HG03378 (cell line): ENCODE results near the gene SEC14L1.

Experiments
- ATAC-seq: cut with Tn5 transposase; IDR thresholded peaks from one replicate; pipeline ENCODE4 v1.9.1; 2021; ENCODE audit warnings: mild to moderate bottlenecking, moderate library complexity; ENCODE audit not compliant: unreplicated experiment

The SEC14L1 gene

GRCh38 chr17:77211681-77212080, 70.9 kb downstream of the SEC14L1 start:
- ATAC-seq = no peak

DNA sequence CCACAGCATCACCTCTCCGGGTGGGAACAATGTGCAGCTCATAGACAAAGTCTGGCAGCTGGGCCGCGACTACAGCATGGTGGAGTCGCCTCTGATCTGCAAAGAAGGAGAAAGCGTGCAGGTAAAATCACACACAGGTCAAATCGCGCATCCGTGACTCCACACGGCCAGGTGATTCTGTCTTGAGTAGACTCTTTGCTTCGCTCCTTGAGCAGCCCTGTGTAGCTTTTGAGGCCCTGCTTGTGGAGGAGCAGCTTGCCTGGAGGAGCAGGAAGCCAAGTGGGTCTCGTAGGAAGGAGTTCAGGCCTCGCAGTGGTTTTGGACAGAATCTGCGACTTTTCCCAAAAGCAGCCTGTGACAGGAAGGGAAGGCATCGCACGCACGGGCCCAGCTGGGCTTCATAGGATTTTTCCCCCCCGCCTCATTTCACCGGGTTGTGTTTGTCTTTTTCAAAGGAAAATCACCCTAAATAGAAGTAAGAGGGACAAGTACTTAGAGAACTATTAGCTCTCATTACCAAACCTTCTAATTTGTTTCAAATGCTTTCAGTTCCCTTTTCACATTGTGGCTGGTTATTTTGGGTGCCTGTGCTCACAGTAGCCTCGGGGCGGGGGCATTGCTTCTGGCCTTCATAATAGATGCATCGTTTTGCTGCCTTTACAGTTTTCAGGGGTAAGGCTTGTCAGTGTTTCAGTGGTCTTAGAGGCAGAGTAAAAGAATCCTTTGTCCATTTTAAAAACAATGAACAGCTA, 71.5 kb downstream of the SEC14L1 start:
- ATAC-seq = no peak

DNA sequence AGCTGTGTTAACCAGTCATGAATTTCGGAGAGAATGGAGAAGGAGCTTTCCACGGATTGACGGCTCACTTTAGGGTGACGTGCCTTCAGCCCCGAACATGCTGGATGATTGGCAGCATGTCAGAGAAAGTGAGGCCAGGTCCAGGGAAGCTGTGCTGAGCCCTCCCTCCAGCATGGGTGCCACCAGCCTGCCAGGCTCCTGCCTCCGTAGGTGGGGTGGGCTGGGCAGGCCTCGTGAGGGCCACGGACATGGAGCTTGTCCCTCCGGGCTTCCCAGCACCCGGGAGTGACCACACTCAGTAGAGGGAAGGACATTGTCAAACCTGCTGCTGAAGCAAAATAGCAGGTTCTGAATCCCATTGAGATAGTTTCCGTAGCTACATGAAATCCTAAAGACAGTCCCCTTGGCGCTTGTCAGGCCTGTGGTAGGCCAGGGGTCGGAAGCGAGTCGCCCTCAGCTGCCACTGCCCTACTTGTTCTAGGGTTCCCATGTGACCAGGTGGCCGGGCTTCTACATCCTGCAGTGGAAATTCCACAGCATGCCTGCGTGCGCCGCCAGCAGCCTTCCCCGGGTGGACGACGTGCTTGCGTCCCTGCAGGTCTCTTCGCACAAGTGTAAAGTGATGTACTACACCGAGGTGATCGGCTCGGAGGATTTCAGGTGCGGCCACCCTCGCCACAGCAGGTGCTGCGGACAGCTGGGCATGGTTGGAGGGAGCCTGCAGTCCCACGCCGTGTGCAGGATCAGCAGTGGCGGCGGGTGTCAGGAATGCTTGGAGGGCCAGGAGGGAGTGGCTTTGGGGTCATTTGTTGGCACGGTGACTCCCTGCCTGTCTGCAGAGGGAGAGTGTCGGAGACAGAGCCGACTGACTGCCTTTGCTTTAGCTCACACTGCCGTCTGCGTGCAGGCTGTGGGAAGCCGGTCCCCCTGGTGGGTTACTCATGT, 72.3 kb downstream of the SEC14L1 start:
- ATAC-seq = no peak

- ATAC-seq = no peak
These were observed 73.0 kb downstream of the SEC14L1 start for GRCh38 chr17:77213778-77214132.

DNA sequence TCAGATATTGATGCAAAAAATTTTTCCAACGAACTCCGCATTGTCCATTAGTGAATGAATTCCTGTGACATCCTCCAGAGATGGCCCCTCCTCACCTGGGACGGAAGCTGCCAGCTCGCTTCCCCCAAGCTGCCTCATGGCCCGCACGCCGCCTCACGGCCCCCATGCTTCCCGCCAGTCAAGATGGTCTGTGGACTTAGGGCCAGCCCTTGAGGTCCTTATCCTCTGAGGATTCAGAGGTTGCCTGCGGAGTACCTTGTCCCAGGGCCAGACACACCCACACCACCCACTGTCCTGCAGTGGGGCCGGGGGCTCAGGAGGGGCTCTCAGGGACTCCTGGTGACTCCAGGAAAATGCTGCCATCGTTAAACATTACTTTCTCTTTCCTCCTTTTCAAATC, 73.6 kb downstream of the SEC14L1 start:
- ATAC-seq = no peak

GRCh38 chr17:77214743-77215142, 74.0 kb downstream of the SEC14L1 start:
- ATAC-seq = no peak

GRCh38 chr17:77215281-77215680, 74.5 kb downstream of the SEC14L1 start:
- ATAC-seq = no peak

- ATAC-seq = no peak
These were observed 75.7 kb downstream of the SEC14L1 start for GRCh38 chr17:77216486-77216885.

GRCh38 chr17:77217123-77217522, 76.4 kb downstream of the SEC14L1 start:
- ATAC-seq = no peak

DNA sequence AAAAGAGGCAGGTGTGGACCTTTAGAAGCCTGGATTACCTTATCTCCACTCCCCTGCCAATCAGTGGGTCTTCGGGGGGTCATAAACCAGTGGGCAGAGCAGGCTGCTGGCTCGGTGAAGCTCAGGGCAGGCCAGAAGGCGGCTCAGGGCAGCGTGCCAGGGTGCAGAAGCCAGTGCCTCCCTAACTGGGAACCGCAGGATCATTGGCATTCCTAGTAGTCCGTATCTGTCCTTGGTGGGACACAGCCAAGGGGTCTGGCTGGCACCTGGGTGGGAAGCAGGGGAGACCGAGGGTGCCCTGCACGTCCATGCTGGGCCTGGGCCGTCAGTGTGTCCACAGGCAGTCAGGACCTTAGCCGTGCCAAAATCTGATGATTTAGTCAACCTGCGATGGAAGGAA, 76.8 kb downstream of the SEC14L1 start:
- no peak for ATAC-seq

- ATAC-seq = no peak
These were observed 78.1 kb downstream of the SEC14L1 start for GRCh38 chr17:77218902-77219301.

DNA sequence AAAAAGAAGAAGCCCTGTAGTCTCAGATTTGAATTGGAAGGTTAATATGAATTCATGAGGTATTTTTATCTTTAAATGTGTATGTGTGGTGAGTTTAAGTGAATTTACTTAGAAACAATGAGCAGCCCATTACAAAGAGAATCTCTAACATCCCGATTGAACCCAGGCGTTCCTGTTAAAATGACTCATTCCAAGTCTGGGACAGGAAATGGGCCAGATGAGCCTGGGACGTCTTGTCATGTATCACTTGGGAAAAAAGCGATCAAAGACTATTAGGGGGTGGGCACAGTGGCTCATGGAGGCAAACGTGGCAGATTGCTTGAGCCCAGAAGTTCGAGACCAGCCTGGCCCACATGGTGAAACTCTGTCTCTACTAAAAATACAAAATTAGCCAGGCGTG, 81.6 kb downstream of the SEC14L1 start:
- no peak for ATAC-seq

DNA sequence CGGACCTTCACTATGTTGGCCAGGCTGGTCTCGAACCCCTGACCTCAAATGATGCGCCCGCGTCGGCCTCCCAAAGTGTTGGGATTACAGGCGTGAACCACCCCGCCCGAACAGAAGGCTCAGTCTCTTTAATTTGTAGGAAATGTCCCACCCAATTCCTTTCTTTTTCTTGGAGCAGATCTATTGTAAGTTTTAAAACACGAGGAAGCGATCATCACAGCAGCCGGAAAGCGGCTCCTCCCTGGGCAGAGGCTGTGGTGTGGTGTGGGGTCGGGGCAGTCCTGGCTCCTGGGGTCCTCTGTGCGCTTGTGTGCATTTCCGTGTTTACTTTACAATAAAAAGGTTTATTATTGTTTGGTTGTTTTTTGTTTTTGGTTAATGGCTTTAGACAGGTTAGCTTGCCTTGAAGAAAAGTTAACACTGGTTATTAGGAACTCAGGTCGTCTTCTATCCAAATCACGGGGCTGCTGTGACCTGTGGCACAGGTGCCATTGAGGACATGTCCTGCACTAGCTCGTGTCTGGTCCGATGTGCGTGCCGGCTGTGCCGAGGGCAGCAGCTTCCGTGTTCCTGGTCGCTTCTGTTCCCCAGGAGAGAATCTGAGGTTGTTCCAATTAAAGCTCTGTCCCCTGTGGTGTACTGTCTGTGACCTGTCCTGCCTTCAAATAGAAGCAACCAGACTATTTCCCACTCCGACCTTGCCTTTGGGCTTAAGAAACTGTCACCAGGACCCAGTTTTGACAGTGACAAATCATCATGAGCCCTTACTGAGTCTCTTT, 83.1 kb downstream of the SEC14L1 start:
- no peak for ATAC-seq

GRCh38 chr17:77225265-77225664, 84.5 kb downstream of the SEC14L1 start:
- no peak for ATAC-seq

DNA sequence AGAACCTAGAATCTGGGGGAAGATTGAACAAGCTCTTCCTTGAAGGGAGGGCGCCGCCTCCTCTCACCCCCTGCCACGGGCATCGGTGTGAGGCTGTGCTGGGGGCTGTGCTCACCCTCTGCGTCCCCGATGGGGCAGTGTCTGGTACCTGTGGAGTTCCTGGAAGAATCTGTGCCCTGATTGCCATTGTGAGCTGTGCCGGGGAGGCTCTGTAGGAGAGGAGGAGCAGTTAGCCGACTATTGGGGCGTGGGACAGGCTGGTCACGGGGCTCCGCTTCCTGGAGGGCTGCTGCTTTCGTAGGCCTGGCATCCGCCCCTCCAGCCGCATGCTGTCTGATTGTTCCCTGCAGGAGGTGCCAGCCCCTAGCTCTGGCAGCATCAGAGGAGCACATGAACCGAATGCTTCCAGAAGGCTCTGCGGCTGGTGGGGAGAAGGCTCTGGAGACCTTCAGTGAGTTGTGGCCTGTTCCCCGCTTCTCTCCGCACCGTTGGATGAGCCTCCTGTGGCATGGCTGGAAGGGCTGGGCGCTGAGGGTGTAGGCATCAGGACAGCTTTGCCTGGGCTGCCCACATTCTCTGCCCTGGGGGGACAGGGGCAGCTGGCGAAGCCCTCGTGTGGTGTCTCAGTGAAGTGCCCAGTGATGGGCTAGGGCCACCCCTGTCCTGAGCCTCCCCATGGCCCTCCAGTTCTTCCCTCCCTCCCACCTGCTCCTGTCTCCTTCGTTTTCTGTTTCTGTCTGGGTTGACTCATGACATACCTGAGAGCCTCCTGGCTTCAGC, 86.9 kb downstream of the SEC14L1 start:
- ATAC-seq = no peak

DNA sequence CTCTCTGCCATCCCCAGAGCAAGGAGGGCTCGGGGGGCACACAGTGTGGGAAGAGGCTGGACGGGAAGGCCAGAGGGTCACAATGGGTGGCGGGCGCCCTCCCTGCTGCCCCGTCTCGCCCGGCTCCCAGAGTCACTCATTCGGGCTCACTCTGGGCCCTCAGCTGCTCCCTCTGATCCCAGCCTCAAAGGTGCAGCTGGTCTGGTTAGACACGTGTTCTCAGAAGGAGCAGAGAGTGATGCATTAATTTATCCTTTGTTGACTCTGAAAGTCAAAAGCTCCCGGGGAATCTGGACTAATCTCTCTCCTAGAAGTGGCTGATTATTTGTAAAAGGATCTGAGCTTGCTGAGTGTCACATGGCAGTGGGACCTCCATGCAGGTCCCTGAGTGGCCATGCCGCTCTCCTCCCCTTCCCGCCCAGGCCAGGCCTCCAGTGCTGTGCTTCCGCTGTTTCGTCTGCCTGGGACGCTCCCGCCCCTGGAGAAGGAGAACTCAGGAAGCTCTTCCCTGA, 87.5 kb downstream of the SEC14L1 start:
- no peak for ATAC-seq

- ATAC-seq = no peak
These were observed 88.0 kb downstream of the SEC14L1 start for GRCh38 chr17:77228816-77229215.

GRCh38 chr17:77229786-77230435, 89.1 kb downstream of the SEC14L1 start:
- no peak for ATAC-seq

- ATAC-seq = no peak
These were observed 89.7 kb downstream of the SEC14L1 start for GRCh38 chr17:77230436-77230830.
